ENCODE measurements around the gene PLA2G3.
"Not testable (repeated sequence)": the region's sequence is repeated elsewhere in the genome, so short reads cannot be mapped to it uniquely, and the experiment has no call there.

PLA2G3 gene

DNA sequence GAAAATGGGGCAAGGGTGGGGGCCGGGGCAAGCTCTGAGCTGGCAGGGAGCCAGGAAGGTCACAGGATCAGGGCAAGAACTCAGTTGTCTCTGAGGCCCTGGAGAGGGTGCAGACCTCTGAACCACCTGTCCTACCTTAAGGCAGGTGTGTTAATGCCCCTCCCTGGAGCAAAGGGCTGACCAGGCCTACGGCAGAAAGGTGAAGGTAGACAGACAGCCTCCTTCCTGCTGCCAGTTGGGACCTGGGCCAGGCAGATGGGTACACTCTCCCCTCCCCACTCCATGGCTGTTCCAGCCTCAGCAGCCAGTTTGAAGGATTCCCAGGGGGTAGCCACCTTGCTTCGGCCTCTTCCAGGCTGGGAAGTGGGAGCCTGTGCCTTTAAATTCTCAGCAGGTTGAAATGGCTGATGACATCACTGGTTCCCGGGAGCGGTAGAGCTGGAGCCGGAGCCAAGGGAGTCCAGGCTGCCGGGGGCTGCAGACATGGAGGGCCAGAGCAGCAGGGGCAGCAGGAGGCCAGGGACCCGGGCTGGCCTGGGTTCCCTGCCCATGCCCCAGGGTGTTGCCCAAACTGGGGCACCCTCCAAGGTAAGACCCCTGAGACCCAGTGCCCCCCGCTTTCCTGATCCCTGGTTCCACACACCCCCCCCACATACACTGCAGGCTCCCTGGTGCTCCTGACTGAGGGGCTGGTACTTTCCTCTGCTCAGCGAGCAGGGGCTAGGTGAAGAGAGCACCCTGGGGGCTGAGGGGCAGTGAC, 17.6 kb downstream of the PLA2G3 start, which contains the start of gene INPP5J:
Gene INPP5J (plus strand): TSS at position 435 of the 760 bp plus-strand sequence. CDS start 49 bp downstream, at position 484.
- DNase-seq (ENCODE audit: low read depth): peak; percentile 70

DNA sequence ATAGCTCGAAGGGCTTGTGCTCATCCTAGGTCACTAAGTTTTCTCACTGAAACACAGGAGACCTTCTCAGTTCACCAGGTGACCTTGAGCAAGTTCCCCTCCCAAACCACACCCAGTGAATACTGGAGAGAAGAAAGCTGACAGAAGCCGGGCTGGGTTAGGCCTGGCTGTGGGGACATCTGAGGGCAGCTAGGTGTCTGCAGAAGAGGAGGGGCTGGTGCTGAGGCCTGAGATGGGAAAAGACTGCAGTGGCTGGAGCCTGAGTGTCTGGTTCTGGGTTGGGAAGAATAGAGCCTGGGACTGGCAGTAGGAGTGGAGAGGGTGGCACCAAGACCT, 18.1 kb downstream of the PLA2G3 start:
- DNase-seq (ENCODE audit: low read depth): no peak

DNA sequence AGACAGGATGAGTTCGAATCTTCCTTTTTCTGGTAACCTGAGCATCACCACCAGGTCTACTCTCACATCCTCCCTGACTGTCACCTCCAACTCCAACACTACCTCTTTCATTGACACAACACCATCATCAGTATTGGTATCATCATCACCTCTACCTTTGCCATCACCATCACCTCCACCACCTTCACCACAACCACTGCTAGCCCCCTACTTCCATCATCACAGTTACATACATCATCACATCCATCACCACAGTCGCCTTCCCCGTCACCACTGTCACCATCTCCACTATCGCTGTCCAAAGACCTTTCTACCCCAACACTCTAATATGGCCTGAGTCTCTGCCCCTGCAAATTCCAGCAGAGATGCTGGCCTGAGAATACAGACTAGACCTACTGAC, 18.9 kb downstream of the PLA2G3 start:
- no peak for DNase-seq (ENCODE audit: low read depth)

DNA sequence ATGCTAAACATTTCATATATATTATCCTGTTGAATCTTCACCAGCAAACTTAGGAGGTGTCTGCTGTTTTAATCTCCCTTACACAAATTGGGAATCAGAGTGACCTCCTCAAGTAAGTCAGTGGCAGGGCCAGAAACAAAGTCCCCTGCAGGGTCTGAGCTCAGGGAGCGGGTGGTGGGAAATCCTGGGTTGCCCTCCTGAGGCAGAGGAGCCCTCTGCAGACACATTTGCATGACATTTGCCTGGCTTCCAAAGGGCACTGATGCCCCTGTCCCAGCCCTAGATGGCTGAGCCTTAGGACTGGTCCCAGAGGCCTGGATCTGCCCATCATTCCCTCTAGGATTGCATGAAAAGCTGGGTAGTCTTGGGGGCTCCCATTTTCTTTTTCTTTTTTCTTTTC, 19.7 kb downstream of the PLA2G3 start:
- no peak for DNase-seq (ENCODE audit: low read depth)

DNA sequence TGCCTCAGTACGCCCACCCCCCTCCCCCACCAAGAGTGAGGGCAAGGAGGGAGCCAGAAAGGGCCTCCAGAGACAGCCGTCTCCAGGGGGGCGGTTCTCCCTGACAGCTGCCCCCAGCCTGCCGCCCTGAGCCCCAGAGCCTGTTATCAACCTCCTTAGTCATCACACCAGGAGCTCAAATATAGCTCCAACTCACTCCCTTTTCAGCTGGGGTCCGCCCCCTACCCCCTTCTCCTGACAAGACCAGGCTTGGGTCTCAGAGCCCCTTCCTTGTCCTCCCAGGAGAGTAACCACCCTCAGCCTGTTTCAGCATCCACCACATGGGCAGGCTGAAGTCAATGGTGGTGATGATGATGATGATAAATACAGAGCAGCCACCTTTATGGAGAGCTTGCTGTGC, 20.1 kb downstream of the PLA2G3 start:
- no peak for DNase-seq (ENCODE audit: low read depth)

DNA sequence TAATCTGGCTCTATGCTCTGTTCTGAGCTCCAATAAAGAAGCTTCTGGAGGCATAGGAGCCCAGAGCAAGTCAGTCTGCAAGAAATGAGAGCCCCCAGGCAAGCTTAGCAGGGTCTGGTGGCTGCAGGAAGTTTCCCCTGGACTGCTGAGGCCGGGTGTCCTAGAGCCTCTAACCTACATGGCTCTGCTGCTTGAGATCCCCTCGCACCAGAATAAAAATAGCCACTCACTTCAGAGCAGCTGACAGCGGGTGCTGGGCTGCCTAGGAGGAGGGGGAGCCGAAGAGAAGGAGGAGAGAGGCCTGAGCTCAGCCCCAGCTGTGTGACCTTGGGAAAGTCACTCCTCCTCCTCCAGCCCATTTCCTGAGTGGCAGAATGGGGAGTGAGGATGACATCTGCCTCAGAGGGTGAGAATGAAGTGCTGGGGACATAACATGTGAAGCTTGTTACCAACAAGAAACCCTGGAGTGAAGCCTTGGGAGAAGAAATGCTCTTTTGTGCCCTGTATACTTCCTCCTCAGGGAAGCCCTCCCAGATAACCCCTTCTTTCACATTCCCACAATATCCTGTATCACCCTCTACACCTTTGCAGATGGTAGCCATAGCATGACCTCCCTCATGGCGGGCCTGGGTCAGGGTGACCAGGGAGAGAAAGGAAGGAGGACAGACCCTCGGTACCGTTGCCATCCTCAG, 21.1 kb downstream of the PLA2G3 start:
- no peak for DNase-seq (ENCODE audit: low read depth)

DNA sequence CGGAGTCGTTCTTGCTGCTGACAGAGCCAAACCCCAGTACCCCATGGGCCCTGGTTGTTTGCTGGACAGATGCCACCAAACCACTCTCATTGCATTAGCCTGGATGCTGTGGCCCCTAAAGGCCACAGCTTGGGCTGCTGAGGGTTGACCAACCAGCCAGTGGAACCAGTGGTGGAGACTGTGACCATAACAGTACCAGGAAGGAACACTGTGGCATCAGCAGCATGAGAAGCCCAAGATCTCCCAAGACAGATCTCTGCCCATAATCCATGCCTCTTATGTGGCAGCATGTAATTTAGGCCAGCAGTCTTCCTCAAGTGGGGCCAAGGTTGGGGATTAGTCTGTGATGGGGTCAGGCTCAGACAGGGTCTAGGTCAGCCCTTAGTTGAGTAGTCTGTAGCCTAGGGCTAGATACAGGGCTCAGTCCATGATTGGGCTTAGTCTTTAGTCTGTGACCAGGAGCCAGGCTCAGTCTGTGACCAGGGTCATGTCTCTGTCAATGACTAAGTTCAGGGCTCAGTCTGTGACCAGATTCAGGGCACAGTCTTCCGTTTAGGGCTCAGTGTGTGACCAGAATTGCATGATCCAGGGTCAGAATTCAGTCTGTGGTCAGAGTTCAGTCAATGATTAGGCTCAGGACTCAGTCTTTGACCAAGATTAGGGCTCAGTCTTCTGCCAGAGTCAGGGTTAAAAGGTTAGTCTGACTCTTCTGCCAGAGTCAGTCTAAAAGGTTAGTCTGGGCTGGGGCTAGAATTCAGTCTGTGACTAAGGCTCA, 22.1 kb downstream of the PLA2G3 start:
- DNase-seq (ENCODE audit: low read depth): no peak

DNA sequence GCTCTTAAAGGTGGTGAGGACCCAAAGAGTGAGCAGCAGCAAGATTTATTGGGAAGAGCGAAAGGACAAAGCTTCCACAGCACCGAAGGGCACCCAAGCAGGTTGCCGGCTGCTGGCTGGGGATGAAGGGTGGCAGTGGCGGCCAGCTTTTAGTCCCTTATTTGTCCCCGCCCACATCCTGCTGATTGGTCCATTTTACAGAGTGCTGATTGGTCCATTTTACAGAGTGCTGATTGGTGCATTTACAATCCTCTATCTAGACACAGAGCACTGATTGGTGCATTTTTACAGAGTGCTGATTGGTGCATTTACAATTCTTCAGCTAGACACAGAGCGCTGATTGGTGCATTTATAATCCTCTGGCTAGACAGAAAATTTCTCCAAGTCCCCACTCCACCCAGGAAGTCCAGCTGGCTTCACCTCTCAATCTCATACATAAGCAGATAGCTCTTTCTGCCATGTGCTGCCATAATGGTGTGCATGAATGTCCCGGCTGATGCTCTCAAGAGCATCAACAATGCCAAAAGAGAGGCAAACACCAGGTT, 27.7 kb downstream of the PLA2G3 start:
- not testable (repeated sequence) for DNase-seq (ENCODE audit: low read depth)

DNA sequence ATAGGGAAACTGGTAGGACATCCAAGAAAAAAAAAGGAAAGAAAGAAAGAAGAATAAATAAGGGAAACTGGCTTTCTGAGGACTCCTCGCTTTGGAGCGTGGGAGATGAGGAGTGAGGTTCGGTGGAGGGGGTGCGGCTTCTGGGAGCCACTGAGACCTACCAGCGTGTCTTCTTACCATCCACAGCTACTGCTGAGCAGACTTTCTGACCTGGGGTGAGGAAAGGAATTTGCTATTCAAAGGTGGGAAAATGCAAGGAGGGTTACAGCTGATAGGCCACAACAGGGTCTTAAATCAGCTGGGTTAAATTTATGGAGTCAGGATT, 32.5 kb downstream of the PLA2G3 start:
- DNase-seq (ENCODE audit: low read depth): no peak

DNA sequence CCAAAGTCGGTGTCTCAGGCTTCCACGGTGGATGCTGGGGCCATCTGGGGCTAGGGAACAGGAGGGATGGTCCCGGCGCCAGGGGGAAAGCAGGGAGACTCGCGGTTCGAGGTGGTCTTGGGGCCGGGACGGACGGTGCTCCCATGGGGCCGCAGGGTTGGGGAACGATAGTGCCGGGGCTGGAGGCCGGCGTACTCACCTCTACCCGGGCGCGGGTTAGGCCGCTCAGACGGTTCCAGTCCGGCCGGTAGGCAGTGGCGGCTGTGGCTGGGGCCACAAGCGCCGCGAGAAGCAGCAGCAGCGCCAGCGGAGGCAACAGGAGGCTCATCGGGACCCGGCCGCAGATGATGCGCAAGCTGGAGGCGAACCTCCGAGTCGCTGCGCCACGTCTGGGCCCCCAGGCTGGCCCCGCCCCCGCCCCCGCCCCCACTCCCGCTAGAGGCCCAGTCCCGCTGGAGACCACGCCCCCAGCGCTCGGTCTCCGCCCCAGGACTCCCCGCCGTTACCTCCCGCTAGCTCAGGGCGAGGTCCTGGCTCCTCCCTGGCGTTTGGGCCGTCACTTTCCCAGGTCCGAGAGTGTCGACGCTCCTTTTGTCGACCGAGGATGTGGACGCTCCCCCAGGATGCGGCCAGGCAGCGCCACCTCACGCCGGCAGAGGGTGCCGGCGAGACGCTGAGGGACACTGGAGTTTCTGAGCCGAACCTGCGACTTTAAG, 33.0 kb downstream of the PLA2G3 start, which contains the start of gene SELENOM:
Gene SELENOM (minus strand): TSS at position 391 of the 716 bp plus-strand sequence. CDS start 63 bp downstream, at position 328.
- DNase-seq (ENCODE audit: low read depth): peak; percentile 99

DNA sequence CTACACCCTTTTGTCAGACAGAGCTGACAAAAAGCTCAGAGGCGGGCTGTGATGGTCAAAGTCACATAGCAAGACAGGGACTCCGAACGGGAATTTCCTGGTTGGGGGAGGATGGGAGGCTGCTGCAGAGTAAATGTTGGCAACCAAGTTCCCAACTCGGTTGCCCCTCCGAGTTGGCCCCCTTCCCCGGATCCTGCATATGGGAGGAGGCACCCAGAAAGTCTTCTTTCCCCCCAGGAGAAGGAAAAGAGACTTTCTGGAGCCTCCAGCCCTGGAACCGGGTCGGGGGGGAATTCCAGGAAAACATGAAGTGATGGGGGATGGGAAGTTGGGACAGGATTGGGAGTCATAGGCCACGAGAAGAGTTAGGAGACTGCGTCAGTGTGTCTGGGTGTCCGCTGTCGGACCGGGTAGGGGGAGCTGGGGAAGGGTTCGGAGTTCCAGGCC, 33.6 kb downstream of the PLA2G3 start:
- DNase-seq (ENCODE audit: low read depth): peak; percentile 74

DNA sequence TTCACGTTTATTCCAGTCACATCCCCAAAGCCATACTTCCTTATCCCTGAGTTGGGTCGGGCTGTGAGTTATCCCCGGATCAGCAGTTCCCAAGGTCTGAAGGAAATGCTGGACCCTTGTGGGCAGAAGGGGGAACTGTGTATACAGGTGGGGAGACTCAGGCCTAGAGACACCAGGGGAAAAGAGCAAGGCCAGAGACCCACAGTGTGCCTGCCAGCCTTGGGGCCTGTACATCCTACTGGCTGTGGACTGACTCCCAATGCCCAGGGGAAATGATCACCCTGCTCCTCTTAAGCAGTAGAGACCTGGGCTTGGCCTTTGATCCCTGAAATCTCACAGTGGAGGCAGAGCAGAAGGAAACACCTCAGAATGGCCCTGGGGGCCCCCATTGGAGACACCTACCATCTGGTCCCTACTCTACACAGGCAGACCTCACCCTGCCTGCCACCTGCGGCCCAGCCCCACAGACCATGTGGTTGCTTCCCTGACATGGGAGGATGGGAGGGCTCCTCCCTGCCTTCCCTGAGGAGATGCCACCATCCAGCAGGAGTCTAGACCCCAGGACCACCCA, 34.2 kb downstream of the PLA2G3 start:
- DNase-seq (ENCODE audit: low read depth): peak; percentile 69

DNA sequence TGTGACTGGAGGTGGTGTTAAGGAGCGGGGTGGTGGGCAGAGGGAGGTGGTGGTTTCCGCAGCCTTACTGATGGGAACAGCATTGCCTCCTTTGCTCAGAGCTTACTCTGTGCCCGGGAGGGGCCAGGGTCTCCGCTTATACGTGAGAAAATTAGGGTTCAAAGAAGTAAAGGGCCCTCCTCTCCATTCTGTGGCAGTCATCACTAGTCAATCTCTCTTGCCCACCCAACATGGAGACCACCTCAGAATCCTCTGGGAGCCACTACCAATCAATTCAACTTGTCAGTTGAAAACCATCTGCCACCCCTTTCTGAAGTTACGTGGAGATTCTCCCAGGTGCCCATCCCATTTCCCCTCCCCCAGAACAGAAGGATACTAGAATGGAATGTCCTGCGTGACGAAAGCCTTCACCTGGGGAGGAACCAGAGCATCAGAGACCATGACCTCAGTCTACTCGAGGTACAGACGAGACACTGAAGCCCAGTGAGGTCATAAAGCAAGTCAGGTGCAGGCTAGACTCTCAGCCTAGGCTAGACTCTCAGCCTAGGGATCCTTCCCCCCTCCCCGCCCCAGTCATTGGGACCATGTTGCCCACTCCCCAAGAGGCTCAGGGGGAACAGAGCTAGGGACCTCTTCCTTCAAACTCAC, 34.9 kb downstream of the PLA2G3 start:
- no peak for DNase-seq (ENCODE audit: low read depth)

DNA sequence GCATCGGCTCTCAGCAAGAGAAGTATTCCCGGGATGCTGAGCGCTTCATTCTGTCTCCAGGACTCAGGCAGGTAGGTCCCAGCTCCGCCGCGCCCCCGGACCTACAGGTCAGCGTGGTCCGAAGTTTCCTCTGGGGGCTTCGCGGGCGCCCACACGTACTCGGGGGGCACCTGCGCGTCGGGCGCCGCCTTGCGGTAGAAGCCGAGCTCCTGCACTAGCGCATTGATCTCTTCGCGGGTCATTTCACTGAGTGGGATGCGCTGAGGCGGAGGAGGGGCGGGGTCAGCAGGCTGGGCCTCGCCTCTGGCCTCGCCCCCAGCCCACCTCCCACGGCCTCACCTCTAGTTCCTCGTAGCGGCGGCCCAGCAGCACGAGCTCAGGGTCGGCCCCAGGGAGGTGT, 35.4 kb downstream of the PLA2G3 start:
- DNase-seq (ENCODE audit: low read depth): no peak

DNA sequence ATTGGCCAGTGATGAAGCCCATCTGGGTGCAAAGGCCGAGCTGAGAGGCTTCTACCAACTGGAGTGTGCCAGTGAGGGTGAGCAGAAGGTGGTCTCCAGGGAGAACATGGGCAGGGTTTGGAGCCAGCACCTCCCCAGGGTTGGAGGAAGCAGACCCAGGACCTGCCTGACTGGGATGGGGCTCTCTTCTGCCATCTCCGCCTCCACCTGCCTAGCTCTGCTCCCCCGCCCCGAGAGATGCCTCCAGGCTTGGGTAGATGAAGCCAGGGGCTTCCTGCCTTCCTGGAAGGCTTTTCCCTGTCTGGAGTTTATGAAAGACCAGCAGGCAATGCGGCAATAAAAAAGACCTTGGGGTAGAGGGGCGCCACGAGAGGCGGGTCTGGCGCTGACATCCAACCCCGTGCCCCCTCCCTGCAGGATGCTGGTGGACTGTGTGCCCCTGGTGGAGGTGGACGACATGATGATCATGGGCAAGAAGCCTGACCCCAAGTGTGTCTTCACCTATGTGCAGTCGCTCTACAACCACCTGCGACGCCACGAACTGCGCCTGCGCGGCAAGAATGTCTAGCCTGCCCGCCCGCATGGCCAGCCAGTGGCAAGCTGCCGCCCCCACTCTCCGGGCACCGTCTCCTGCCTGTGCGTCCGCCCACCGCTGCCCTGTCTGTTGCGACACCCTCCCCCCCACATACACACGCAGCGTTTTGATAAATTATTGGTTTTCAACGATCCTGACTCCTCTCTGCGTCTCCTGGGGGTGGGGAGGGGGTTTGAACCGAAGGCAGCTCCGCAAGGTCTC, 36.2 kb downstream of the PLA2G3 start:
- DNase-seq (ENCODE audit: low read depth): no peak

DNA sequence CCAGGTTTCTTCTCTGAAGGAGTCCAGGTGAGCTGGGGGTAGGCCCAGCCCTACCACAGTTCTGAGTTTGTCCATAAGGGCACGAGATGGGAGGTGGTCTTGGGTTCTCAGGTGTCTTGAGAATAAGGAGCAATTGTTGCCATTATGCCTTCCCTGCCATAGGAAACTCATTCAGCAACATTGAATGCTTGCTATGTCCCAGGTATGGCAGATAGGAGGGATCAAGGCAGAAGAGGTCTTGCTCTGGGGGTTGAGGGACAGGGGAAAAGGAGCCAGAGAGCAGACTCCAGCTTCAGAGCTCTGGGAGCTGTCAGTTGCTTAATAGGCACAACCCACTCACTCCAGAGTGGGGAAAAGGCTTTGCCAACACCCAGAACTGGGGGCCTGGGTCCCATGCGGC, 37.2 kb downstream of the PLA2G3 start:
- DNase-seq (ENCODE audit: low read depth): no peak

DNA sequence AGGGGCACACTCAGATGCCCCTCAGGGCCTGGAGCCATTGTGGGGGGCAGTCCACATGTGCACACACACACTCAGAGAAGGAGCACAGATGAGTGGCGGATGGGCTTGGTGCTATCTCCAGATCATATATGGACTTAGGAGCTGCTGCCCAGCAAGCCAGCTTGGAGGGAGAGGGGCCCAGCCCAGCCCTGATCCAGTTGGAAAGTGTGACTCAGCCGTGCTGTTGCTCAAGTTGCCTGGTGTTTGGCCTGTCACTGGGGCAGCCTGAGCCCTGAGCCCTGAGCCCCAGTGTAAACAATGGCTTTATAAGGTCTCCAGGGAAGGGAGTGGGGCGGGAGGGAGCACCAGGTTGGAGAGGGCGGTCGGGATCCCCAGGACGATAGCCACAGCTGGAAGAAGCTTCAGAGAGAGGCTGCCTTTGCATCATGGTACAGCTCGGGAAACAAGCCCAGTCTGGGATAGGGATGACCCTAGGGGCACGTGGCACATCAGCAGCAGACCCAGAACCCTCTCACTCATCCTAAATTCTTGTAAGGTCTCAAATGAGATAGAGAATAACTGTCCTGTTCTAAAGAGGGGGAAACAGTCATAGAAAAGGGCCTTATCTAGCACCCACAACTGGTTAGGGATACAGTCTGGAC, 37.7 kb downstream of the PLA2G3 start:
- peak; percentile 92 for DNase-seq (ENCODE audit: low read depth)

DNA sequence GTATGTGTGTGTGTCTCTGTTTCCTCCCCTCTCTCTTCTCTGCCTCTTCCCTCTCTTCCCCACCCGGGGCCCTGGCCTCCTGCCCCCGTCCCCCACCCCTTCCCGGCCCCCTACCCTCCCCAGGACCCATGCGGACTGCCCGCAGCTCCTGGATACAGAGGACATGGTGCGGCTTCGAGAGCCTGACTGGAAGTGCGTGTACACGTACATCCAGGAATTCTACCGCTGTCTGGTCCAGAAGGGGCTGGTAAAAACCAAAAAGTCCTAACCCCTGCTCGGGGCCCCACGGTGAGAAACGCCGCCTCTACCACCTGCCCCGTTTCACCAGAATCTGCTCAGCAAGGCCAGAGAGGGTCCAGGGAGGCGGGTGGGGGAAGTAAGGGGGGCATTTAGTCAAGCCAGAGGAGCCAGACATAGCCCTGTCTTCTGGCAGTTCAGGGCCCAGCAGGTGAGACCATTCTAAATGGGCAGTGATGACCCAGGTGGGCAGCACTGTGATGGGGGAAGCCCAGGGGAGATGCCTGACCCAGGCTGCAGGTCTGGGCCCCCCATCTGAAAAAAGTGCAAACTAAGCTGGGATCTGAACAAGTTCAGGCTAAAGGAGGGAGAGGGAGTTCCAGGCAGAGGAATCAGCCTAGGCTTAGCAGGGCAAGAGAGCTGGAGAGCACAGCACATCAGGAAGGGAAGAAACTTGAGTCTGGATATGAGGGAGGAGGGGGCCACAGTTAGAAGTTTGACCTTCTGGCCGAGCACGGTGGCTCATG, 39.4 kb downstream of the PLA2G3 start:
- no peak for DNase-seq (ENCODE audit: low read depth)

Measured in ELR (cell line).